Measurements from ENCODE around the gene HNF4A. TPM values are rescaled to one million over a fixed set of nuclear protein-coding genes. Genes with fewer than 3 reads are reported as not detected.

The HNF4A gene
- total RNA-seq, 1 experiment from 2014 or later, result 0.13 TPM

GRCh38 chr20:44449864-44450263 lies 94.4 kb downstream of the HNF4A start:
- intact Hi-C loops (cut with micrococcal nuclease; ENCODE audit: unreplicated experiment), result no loop called here
- H3K79me2 ChIP-seq (ENCODE audit: low read depth), result no peaks in the 10 kb centered on the region
- H3F3A ChIP-seq (ENCODE audit: insufficient read depth, low read depth), result no peaks in the 10 kb centered on the region
- H3K4me3 ChIP-seq, result no peak overlapping the region
- CTCF ChIA-PET, result interaction anchor here (0.6 kb wide), 1 partner anchor 442 kb away, joined by 7 read pairs; no protein-coding TSS in a partner anchor
- no peaks in the 10 kb centered on the region for H3K36me3 ChIP-seq (ENCODE audit: low read depth)
- H3K27me3 ChIP-seq (ENCODE audit: insufficient read depth, low read depth), result no peaks in the 10 kb centered on the region
- BruUV-seq (replicated peaks), result no TSS peak
- POLR2A ChIA-PET (ENCODE audit: unreplicated experiment), result interaction anchor here (0.6 kb wide), 1 partner anchor 10 kb away, joined by 8 read pairs; no protein-coding TSS in a partner anchor
- H3K4me1 ChIP-seq (replicated peaks; ENCODE audit: insufficient read depth), result no peaks in the 10 kb centered on the region
- no peak overlapping the region for H3K27ac ChIP-seq
- H2AFZ ChIP-seq, result no peak overlapping the region
- H3K9me3 ChIP-seq (ENCODE audit: insufficient read depth, low read depth), result no peaks in the 10 kb centered on the region
- H3K4me2 ChIP-seq, result no peak overlapping the region
- no peak for TF ChIP-seq CTCF (conservative IDR thresholded peaks at IDR 0.05)
- no peak for TF ChIP-seq EZH2 (IDR thresholded peaks at IDR 0.05; ENCODE audit: low read depth)
- no peaks in the 10 kb centered on the region for H4K20me1 ChIP-seq (ENCODE audit: insufficient read depth)
- H3K9me2 ChIP-seq (ENCODE audit: insufficient read depth), result no peaks in the 10 kb centered on the region
- no peak for DNase-seq

GRCh38 chr20:44450281-44450889 lies 94.9 kb downstream of the HNF4A start:
- Histone ChIP-seq H3K9me3 (ENCODE audit: insufficient read depth, low read depth) (no peaks in the 10 kb centered on the region), H3K9me2 (ENCODE audit: insufficient read depth) (no peaks in the 10 kb centered on the region), H4K20me1 (ENCODE audit: insufficient read depth) (no peaks in the 10 kb centered on the region), H3K4me3 (no peak overlapping the region), H3F3A (ENCODE audit: insufficient read depth, low read depth) (no peaks in the 10 kb centered on the region), H3K27ac (no peak overlapping the region), H3K27me3 (ENCODE audit: insufficient read depth, low read depth) (no peaks in the 10 kb centered on the region), H3K4me2 (no peak overlapping the region), H2AFZ (no peak overlapping the region), H3K4me1 (replicated peaks; ENCODE audit: insufficient read depth) (no peaks in the 10 kb centered on the region), H3K36me3 (ENCODE audit: low read depth) (no peaks in the 10 kb centered on the region), H3K79me2 (ENCODE audit: low read depth) (no peaks in the 10 kb centered on the region)
- ChIA-PET CTCF (interaction anchor here (0.6 kb wide), 1 partner anchor 443 kb away, joined by 7 read pairs; no protein-coding TSS in a partner anchor), POLR2A (ENCODE audit: unreplicated experiment) (interaction anchor here (0.6 kb wide), 1 partner anchor 10 kb away, joined by 8 read pairs; no protein-coding TSS in a partner anchor)
- TF ChIP-seq EZH2 (IDR thresholded peaks at IDR 0.05; ENCODE audit: low read depth) (no peak), CTCF (conservative IDR thresholded peaks at IDR 0.05) (no peak)
- no peak for DNase-seq
- intact Hi-C loops (cut with micrococcal nuclease; ENCODE audit: unreplicated experiment), result no loop called here
- BruUV-seq (replicated peaks), result no TSS peak

GRCh38 chr20:44450903-44451450 lies 95.5 kb downstream of the HNF4A start:
- H3K4me1 ChIP-seq (replicated peaks; ENCODE audit: insufficient read depth), result no peaks in the 10 kb centered on the region
- no peaks in the 10 kb centered on the region for H3K27me3 ChIP-seq (ENCODE audit: insufficient read depth, low read depth)
- H3K27ac ChIP-seq, result no peak overlapping the region
- no peaks in the 10 kb centered on the region for H3K79me2 ChIP-seq (ENCODE audit: low read depth)
- TF ChIP-seq EZH2 (IDR thresholded peaks at IDR 0.05; ENCODE audit: low read depth), result no peak
- TF ChIP-seq CTCF (conservative IDR thresholded peaks at IDR 0.05), result no peak
- no peak overlapping the region for H3K4me2 ChIP-seq
- no peaks in the 10 kb centered on the region for H3K36me3 ChIP-seq (ENCODE audit: low read depth)
- no TSS peak for BruUV-seq (replicated peaks)
- CTCF ChIA-PET, result no interaction called here
- H3F3A ChIP-seq (ENCODE audit: insufficient read depth, low read depth), result no peaks in the 10 kb centered on the region
- no peak for DNase-seq
- no peaks in the 10 kb centered on the region for H4K20me1 ChIP-seq (ENCODE audit: insufficient read depth)
- POLR2A ChIA-PET (ENCODE audit: unreplicated experiment), result no interaction called here
- no peak overlapping the region for H3K4me3 ChIP-seq
- no peak overlapping the region for H2AFZ ChIP-seq
- no peaks in the 10 kb centered on the region for H3K9me3 ChIP-seq (ENCODE audit: insufficient read depth, low read depth)
- H3K9me2 ChIP-seq (ENCODE audit: insufficient read depth), result no peaks in the 10 kb centered on the region
- intact Hi-C loops (cut with micrococcal nuclease; ENCODE audit: unreplicated experiment), result no loop called here

Data from PC-9 (cell line).